ENCODE data around the gene GAB1. TPM values are rescaled to one million over a fixed set of nuclear protein-coding genes. Genes with fewer than 3 reads are reported as not detected.
A peak's percentile ranks its signal among the peaks of the same experiment; 100 is the strongest.

GAB1 gene
- under 1 TPM; 0.24 to 0.74 TPM for total RNA-seq

DNA sequence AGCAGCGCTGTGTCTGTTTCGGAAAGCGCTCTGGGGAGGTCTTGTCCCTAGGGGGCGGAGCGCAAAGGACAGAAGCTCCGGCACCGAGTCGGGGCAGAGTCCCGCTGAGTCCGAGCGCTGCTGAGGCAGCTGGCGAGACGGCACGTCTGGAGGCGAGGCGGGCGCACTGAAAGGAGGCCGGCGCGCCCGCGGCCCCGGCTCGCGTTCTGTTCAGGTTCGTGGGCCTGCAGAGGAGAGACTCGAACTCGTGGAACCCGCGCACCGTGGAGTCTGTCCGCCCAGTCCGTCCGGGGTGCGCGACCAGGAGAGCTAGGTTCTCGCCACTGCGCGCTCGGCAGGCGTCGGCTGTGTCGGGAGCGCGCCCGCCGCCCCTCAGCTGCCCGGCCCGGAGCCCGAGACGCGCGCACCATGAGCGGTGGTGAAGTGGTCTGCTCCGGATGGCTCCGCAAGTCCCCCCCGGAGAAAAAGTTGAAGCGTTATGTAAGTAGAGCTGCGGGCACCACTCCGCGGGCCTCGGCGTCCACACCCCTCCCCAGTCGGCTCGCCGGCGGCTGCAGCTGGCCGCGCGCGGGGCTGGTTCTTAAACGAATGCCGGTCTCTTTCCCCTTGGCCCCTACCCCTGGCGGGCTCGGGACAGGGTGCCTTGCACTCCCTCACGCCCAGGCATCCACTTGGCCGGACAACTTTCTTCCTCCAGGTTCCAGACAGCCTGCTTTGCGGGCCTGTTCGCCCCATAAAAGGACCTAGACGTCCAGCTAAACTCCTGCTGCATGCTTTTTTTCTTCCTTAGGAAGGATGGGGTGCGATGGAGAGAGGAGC is at the start of gene GAB1:
TSS of gene GAB1 (plus strand) at position 96 of the 819 bp plus-strand sequence. CDS start at position 409, 313 bp downstream.
- Mint-ChIP-seq H3K9me3 (no peaks in the 10 kb centered on the region), H3K36me3 (no peaks in the 10 kb centered on the region), H3K27me3 (peaks cover 75% of the 10 kb centered on the region), H3K4me1 (peaks cover 6% of the 10 kb centered on the region), H3K27ac (no peak within 1 kb of the TSS), H3K4me3 (peak within 1 kb of the TSS; percentile 82)
- peak; percentile 52 for DNase-seq

DNA sequence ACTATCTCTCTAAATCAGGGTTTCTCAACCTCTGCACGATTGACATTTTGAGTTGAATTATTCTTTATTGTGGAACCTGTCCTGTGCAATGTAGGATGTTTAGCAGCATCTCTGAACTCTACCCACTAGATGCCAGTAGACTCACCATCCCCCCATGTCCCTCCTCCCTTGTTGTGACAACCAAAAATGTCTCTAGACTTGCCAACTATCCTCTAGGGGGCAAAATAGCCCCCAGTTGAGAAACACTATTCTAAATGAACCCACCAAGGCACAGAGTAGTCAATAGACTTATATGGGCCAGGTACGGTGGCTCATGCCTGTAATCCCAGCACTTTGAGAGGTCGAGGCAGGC is 49.1 kb upstream of the GAB1 start:
- no peaks in the 10 kb centered on the region for H3K9me3 Mint-ChIP-seq
- no peaks in the 10 kb centered on the region for H3K36me3 Mint-ChIP-seq
- DNase-seq = no peak
- H3K4me3 Mint-ChIP-seq = no peak overlapping the region
- no peaks in the 10 kb centered on the region for H3K4me1 Mint-ChIP-seq
- peaks cover 5% of the 10 kb centered on the region for H3K27me3 Mint-ChIP-seq
- H3K27ac Mint-ChIP-seq = no peak overlapping the region

DNA sequence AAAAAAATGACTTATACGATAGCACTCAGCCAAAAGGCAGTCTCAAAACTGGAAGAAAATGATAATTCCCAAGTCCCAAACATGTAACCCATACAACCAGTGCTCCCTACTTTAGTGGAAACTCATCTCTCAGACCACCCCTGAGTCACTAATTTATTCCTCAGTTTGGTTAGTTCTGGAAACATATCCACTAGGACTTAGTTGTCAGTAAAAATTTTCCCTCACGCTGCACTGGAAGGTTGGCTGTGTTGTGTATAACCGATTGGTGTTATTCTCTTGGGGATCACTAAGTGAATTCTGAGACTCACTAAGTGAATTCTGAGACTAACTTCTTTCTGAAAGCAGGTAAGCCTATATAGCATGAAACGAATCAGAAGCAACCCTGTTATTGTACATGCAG is 48.5 kb upstream of the GAB1 start:
- Mint-ChIP-seq H3K9me3 (no peaks in the 10 kb centered on the region), H3K36me3 (no peaks in the 10 kb centered on the region), H3K27me3 (peaks cover 5% of the 10 kb centered on the region), H3K4me3 (no peak overlapping the region), H3K27ac (no peak overlapping the region), H3K4me1 (no peaks in the 10 kb centered on the region)
- no peak for DNase-seq

DNA sequence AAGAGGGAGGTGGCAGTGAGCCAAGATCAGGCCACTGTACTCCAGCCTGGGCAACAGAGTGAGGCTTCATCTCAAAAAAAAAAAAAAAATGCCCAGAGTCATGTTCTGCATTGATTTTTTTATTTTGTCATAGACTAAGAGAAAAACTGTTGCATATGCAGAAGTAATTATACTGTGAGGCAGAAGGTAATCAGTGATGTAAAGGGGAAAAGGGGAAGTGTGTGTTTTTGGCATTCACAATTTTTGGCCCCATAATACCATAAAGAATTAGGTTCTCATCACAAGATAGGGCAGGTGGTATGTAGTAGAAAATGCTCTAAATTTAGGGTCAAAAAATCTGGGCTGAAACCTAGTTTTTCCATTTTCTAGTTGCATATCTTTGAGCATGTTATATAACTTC is 47.3 kb upstream of the GAB1 start:
- Mint-ChIP-seq H3K27ac (no peak overlapping the region), H3K4me1 (no peaks in the 10 kb centered on the region), H3K9me3 (no peaks in the 10 kb centered on the region), H3K27me3 (no peaks in the 10 kb centered on the region), H3K36me3 (no peaks in the 10 kb centered on the region), H3K4me3 (no peak overlapping the region)
- no peak for DNase-seq

DNA sequence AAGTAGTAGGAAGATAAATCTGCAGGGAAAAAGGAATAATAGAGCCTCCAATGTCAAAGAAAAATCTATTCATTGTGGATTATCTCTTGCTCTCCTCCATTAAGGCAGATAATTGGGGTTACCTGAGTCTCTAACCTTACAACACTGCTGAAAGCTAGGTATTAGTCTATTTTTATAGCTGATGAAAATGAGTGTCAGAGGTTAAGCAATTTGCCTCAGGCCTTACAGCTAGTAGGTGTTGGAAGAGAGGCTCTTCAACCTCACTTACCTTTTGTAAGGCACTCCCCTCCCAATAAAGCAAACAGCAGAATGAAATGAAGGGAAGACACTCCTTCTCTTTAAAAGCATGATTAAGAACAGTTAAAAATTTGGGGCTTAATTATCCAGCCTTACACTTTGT is 45.4 kb upstream of the GAB1 start:
- H3K27ac Mint-ChIP-seq = no peak overlapping the region
- H3K9me3 Mint-ChIP-seq = no peaks in the 10 kb centered on the region
- no peaks in the 10 kb centered on the region for H3K4me1 Mint-ChIP-seq
- H3K27me3 Mint-ChIP-seq = no peaks in the 10 kb centered on the region
- no peak for DNase-seq
- H3K36me3 Mint-ChIP-seq = no peaks in the 10 kb centered on the region
- H3K4me3 Mint-ChIP-seq = no peak overlapping the region

DNA sequence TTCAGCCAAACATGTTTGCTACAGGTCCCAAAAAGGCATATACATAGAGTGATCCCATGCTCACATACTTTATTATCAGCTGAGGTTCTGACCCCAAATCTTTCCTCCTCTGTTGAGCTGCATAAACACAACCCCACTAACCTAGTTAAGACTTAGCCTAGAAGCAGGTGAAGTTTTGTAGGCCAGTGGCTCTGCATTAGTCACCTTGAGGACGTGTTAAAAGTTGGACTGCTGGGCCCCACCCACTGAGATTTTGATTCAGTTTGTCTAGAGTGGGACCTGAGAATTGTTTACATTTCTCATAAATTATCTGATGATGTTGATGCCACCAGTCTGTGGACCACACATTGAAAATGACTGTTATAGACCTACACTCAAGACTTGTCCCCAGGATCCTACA is 43.8 kb upstream of the GAB1 start:
- H3K27me3 Mint-ChIP-seq = no peaks in the 10 kb centered on the region
- H3K9me3 Mint-ChIP-seq = no peaks in the 10 kb centered on the region
- H3K4me3 Mint-ChIP-seq = no peak overlapping the region
- no peaks in the 10 kb centered on the region for H3K4me1 Mint-ChIP-seq
- DNase-seq = no peak
- no peak overlapping the region for H3K27ac Mint-ChIP-seq
- no peaks in the 10 kb centered on the region for H3K36me3 Mint-ChIP-seq

DNA sequence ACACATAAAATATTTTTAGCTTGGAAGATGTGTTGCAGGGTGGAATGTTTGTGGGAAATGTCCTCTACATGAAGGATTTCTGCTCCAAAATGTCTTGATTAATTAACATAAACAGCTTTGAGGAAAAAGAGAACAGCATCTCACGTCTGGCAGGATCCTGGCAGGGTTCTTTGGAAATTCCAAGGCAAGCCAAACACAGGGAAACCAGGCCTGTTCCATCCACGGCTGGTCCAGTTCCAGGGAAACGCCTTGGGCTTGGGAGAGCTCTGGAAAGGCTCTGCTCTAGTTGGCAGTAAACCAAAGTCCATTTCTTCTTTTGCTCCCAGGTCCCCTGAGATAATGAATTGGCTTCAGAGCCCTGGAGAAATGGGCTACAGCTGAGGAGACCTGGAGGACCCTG is 42.4 kb upstream of the GAB1 start:
- DNase-seq = no peak
- Mint-ChIP-seq H3K27ac (no peak overlapping the region), H3K4me1 (no peaks in the 10 kb centered on the region), H3K27me3 (peaks cover 4% of the 10 kb centered on the region), H3K36me3 (no peaks in the 10 kb centered on the region), H3K4me3 (no peak overlapping the region), H3K9me3 (no peaks in the 10 kb centered on the region)

DNA sequence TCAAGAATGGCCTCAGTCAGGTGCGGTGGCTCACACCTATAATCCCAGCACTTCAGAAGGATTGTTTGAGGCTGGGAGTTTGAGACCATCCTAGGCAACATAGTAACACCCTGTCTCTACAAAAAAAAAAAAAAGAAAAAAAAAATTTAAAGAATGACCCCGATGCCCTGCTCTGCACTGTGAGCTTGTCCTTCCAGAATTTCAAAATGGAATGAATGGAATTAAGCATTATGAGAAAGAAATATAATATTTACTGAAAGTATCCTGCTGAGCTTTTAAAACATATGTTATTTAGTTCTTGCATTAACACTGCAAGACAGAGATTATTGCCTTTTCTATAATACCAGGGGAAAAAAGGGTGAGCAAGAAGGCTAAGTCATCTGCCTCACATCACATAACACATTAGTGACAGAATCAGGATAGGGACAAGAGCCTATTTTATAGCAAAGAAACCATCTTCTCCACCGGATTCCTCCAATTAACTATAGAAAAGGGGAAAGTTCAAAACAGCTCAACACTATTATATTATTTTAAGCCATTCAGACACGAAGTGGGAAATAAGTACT is 41.9 kb upstream of the GAB1 start:
- Mint-ChIP-seq H3K9me3 (no peaks in the 10 kb centered on the region), H3K4me3 (no peak overlapping the region), H3K27me3 (peaks cover 9% of the 10 kb centered on the region), H3K36me3 (no peaks in the 10 kb centered on the region), H3K4me1 (no peaks in the 10 kb centered on the region), H3K27ac (no peak overlapping the region)
- DNase-seq = no peak

DNA sequence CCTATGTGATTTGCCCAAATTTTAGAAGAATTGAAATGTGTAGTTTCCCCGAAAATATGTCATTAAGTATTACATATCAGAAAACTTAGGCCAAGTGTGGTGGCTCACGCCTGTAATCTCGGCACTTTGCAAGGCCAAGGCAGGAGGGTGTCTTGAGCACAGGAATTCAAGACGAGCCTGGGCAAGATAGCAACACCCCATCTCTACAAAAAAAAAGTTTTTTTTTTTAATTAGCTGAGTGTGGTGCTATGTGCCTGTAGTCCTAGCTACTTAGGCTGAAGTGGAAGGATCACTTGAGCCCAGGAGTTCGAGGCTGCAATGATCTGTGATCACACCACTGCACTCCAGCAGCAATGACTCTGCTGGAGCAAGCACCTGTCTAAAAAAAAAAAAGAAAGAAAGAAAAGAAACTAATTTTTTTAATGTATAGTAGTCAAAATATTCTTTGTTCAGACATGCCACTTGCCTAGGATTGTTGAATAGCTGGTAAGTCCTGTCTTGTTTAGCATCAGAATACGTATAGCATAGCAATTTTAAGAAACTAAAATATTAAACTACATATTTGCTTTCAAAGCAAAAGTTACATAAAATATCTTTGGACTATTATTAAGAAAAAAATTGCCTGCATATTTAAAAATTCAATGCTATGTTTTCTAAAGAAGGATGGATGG is 40.1 kb upstream of the GAB1 start:
- Mint-ChIP-seq H3K4me3 (no peak overlapping the region), H3K27ac (no peak overlapping the region), H3K4me1 (no peaks in the 10 kb centered on the region), H3K36me3 (no peaks in the 10 kb centered on the region), H3K27me3 (peaks cover 9% of the 10 kb centered on the region), H3K9me3 (no peaks in the 10 kb centered on the region)
- DNase-seq = no peak

DNA sequence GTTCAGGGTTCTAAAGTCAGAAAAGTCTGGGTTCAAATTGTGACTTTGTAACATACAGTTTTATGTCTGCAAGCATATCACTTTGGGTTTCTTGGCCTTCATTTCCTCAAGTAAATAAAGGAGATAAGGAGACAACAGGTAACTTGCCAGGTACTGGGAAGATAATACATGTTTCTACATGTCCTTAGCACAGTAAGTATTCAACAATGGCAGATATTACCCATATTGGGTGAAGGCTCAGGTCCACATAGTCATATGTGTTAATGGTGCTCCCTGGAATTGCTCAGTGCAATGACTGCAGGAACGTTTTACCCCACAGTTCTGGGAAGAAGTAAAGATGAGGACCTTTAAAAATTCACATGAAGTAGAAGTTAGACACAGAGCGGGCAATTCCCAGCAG is 35.8 kb upstream of the GAB1 start:
- DNase-seq = no peak
- Mint-ChIP-seq H3K27ac (no peak overlapping the region), H3K4me1 (no peaks in the 10 kb centered on the region), H3K4me3 (no peak overlapping the region), H3K36me3 (peaks cover 1% of the 10 kb centered on the region), H3K9me3 (no peaks in the 10 kb centered on the region), H3K27me3 (peaks cover 14% of the 10 kb centered on the region)

DNA sequence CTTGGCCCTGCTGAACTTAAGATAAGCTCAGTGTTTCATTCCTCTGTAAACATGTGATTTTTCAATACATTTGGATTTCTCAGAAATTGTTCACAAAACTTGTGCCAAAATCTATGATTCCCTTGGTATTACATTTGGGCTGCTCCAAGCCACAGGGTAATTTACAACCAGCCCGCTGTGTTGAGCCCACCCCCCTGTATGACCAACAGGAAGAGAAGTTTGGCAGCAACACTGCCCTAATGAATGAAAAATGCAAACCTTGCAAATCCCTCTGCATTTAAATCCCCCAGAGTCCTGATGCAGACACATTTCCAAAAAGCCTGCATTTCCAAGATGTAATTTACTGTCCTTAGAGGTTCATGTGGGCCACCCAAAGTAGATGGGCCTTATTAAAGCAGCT is 34.1 kb upstream of the GAB1 start:
- no peak for DNase-seq
- no peaks in the 10 kb centered on the region for H3K4me1 Mint-ChIP-seq
- H3K36me3 Mint-ChIP-seq = peaks cover 1% of the 10 kb centered on the region
- no peak overlapping the region for H3K4me3 Mint-ChIP-seq
- peaks cover 14% of the 10 kb centered on the region for H3K27me3 Mint-ChIP-seq
- no peaks in the 10 kb centered on the region for H3K9me3 Mint-ChIP-seq
- no peak overlapping the region for H3K27ac Mint-ChIP-seq

DNA sequence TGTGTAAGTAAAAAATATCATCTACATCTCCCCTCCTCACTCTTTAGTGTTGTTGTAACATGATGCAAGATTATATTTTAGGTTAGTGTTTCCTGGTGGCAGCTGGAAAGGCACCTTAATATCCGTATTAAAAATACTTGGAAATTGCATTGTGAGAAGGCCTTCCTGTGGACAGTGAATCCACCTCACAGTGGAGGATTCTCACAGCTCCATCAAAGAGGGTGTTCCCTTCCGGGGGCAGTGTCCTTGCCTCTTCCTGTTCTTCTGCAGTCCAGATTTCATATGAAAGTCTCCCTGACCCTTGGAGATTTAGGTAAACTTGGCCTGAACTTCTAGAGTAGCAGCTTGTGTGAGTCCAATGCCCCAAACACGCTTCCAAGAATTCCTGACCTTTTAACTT is 29.9 kb upstream of the GAB1 start:
- peaks cover 5% of the 10 kb centered on the region for H3K27me3 Mint-ChIP-seq
- no peak overlapping the region for H3K4me3 Mint-ChIP-seq
- DNase-seq = no peak
- H3K4me1 Mint-ChIP-seq = no peaks in the 10 kb centered on the region
- no peak overlapping the region for H3K27ac Mint-ChIP-seq
- no peaks in the 10 kb centered on the region for H3K9me3 Mint-ChIP-seq
- peaks cover 1% of the 10 kb centered on the region for H3K36me3 Mint-ChIP-seq

DNA sequence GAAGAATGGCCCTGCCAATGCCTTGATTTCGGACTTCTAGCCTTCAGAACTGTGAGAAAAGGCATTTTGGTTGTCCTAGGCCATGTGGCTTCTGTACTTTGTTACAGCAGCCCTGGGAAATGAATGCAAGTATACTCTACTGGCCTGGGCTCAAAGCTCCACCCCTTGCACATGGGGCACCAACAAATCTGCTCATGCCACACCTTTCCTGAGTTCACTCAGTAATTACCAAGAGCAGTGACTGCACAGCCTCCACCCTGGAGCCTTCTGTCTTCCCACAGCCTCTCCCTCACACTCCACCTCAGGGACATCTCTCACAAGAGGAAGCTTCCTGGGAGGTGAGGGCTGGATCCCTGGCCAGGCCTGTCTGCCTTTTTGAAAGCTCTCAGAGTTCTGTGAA is 29.1 kb upstream of the GAB1 start:
- peaks cover 1% of the 10 kb centered on the region for H3K36me3 Mint-ChIP-seq
- DNase-seq = no peak
- peaks cover 3% of the 10 kb centered on the region for H3K27me3 Mint-ChIP-seq
- no peak overlapping the region for H3K4me3 Mint-ChIP-seq
- no peaks in the 10 kb centered on the region for H3K9me3 Mint-ChIP-seq
- no peaks in the 10 kb centered on the region for H3K4me1 Mint-ChIP-seq
- H3K27ac Mint-ChIP-seq = no peak overlapping the region

DNA sequence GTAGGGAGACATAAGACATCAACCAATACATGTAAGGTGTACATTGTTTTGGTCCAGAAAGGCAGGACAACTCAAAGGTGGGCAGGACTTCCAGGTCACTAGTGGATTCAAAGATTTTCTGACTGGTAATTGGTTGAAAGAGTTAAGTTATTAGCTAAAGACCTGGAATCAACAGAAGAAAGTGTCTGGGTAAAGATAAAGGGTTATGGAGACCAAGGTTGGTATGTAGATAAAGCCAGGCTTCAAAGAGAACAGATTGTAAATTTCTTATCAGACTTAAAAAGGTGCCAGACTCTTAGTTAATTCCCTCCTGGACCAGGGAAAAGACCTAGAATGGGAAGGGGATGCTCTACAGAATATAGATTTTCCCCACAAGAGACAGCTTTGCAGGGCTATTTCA is 28.3 kb upstream of the GAB1 start:
- H3K27me3 Mint-ChIP-seq = no peaks in the 10 kb centered on the region
- DNase-seq = no peak
- no peaks in the 10 kb centered on the region for H3K9me3 Mint-ChIP-seq
- H3K4me3 Mint-ChIP-seq = no peak overlapping the region
- no peak overlapping the region for H3K27ac Mint-ChIP-seq
- peaks cover 1% of the 10 kb centered on the region for H3K36me3 Mint-ChIP-seq
- no peaks in the 10 kb centered on the region for H3K4me1 Mint-ChIP-seq

DNA sequence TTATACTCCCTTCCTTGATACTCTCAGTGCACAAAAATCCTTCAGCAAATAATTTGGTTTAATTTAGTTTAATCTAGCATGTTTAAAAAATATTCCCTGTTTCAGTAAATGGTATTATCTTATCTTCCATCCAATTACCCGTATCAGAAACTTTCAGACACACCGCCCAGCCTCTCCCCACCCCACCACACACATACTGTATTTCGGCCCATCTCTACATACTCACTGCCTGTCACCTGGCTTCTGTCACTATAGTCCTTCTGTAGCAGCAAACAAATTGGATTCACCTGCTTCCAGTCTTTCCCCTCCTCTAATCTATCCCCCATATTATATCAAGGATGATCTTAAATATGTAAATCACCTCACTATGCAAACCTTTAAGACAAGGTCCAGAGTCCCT is 24.8 kb upstream of the GAB1 start:
- H3K9me3 Mint-ChIP-seq = no peaks in the 10 kb centered on the region
- H3K27me3 Mint-ChIP-seq = no peaks in the 10 kb centered on the region
- no peak overlapping the region for H3K4me3 Mint-ChIP-seq
- no peak overlapping the region for H3K27ac Mint-ChIP-seq
- H3K4me1 Mint-ChIP-seq = no peaks in the 10 kb centered on the region
- DNase-seq = no peak
- no peaks in the 10 kb centered on the region for H3K36me3 Mint-ChIP-seq

DNA sequence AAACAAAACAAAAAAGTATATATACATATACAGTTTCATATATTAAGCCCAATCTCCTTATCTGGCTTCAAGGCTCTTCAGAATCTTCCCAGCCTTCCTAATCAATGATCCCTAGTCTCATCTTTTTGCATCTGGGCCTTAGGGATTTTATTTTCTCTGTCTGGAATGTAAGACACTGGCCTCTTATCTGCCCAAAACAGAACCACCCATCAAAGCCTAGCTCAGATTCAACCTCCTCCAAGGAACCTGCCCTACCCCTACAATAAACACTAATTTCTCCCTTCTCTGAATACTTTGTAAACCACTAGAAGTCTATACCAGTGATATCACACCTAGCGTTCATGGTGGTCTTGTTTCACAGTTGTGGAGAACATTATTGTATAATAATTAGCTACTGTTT is 23.2 kb upstream of the GAB1 start:
- DNase-seq = no peak
- Mint-ChIP-seq H3K4me1 (no peaks in the 10 kb centered on the region), H3K27ac (no peak overlapping the region), H3K36me3 (no peaks in the 10 kb centered on the region), H3K27me3 (peaks cover 5% of the 10 kb centered on the region), H3K4me3 (no peak overlapping the region), H3K9me3 (no peaks in the 10 kb centered on the region)
